GM21723 (cell line): Measurements from ENCODE around the gene SLC49A3.
"Not testable (repeated sequence)": the region's sequence is repeated elsewhere in the genome, so short reads cannot be mapped to it uniquely, and the experiment has no call there.

Experiments used
- ATAC-seq: cut with Tn5 transposase; IDR thresholded peaks from one replicate; pipeline ENCODE4 v1.9.1; 2021; ENCODE audit warnings: mild to moderate bottlenecking, moderate library complexity; ENCODE audit not compliant: unreplicated experiment

Gene SLC49A3

GRCh38 chr4:681736-682451, 7.1 kb downstream of the SLC49A3 start:
- ATAC-seq = no peak

- peak; percentile 23 for ATAC-seq
These were observed 7.9 kb downstream of the SLC49A3 start for GRCh38 chr4:680928-681645.

- no peak for ATAC-seq
These were observed 8.4 kb downstream of the SLC49A3 start for GRCh38 chr4:680551-680927.

GRCh38 chr4:680091-680490, 8.9 kb downstream of the SLC49A3 start:
- ATAC-seq = no peak

- ATAC-seq = no peak
These were observed 9.3 kb downstream of the SLC49A3 start for GRCh38 chr4:679629-680028.

- no peak for ATAC-seq
These were observed 9.9 kb downstream of the SLC49A3 start for GRCh38 chr4:679104-679481.

- no peak for ATAC-seq
These were observed 10.4 kb downstream of the SLC49A3 start for GRCh38 chr4:678331-679103.

GRCh38 chr4:677431-678293, 11.3 kb downstream of the SLC49A3 start:
- ATAC-seq = no peak

- no peak for ATAC-seq
These were observed 12.1 kb downstream of the SLC49A3 start for GRCh38 chr4:676871-677235.

GRCh38 chr4:675980-676870, 12.7 kb downstream of the SLC49A3 start:
- peak; percentile 33 for ATAC-seq

- ATAC-seq = peak; percentile 4
These were observed 13.7 kb downstream of the SLC49A3 start for GRCh38 chr4:675036-675882.

- ATAC-seq = peak; percentile 69
These were observed 14.5 kb downstream of the SLC49A3 start, which contains the start of the genes ATP5ME and MYL5 for GRCh38 chr4:674172-675035. TSS of gene ATP5ME (minus strand) at chr4:674276. CDS start at chr4:674247, 29 bp downstream. TSS of gene MYL5 (plus strand) at chr4:674542. CDS start at chr4:678027, 3,485 bp downstream.

GRCh38 chr4:673349-674091, 15.4 kb downstream of the SLC49A3 start:
- no peak for ATAC-seq

- ATAC-seq = no peak
These were observed 17.2 kb downstream of the SLC49A3 start for GRCh38 chr4:671769-672168.

GRCh38 chr4:669806-670559, 19.0 kb downstream of the SLC49A3 start:
- not testable (repeated sequence) for ATAC-seq

GRCh38 chr4:668219-668618, 20.7 kb downstream of the SLC49A3 start:
- ATAC-seq = not testable (repeated sequence)
